ENCODE results near the gene LRRN2.

DNA sequence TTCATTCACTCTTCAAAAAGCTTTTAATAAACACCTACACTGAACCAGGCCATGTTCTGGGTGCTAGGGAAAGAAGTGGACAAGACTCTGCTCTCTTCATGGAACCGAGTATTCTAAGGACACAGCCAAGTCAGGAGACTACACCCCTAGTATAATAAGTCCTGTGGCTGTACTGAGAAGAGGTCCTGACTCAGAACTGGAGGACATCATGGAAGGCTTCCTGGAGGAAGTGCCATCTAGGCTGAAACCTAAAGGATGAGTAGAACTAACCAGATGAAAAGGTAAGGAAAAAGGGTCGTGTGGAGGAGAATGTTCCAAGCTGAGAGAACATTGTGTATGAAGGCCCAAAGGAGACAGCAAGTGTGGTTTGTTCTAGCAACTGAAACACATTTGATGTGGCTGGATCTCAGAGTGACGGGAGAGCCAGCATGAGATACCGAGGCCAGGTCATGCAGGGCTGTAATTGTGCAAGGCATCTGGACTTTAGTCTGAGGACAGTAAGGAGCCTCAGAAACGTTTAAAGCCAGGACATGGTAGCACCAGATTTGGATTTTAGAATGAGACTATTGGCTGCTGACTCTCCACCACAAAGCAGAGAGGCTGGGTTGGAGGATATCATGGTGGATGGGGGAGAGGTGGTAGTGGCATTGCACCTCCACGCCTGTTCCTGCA lies 82.5 kb downstream of the LRRN2 start:
- TF ChIP-seq NRF1 (conservative IDR thresholded peaks at IDR 0.05 in 1 of 2, IDR thresholded peaks at IDR 0.05 in 1 of 2) (no peak), POLR2AphosphoS5 (IDR thresholded peaks at IDR 0.05; ENCODE audit: control insufficient read depth, insufficient read depth, low read depth, low read length) (no peak), TEAD1 (CRISPR knock-in tag; IDR thresholded peaks at IDR 0.05) (no peak), CREB1 (IDR thresholded peaks at IDR 0.05) (no peak), CREB1 (CRISPR knock-in tag; IDR thresholded peaks at IDR 0.05) (no peak), SRSF9 (IDR thresholded peaks at IDR 0.05; ENCODE audit: borderline replicate concordance, low read depth, low read length) (no peak), SREBF2 (CRISPR knock-in tag; IDR thresholded peaks at IDR 0.05) (no peak), HDAC2 (IDR thresholded peaks at IDR 0.05) (no peak), EZH2 (IDR thresholded peaks at IDR 0.05; ENCODE audit: borderline replicate concordance, low read depth, low read length) (no peak), ZNF140 (CRISPR knock-in tag; IDR thresholded peaks at IDR 0.05) (no peak)
- TF ChIP-seq, protein P1, sequence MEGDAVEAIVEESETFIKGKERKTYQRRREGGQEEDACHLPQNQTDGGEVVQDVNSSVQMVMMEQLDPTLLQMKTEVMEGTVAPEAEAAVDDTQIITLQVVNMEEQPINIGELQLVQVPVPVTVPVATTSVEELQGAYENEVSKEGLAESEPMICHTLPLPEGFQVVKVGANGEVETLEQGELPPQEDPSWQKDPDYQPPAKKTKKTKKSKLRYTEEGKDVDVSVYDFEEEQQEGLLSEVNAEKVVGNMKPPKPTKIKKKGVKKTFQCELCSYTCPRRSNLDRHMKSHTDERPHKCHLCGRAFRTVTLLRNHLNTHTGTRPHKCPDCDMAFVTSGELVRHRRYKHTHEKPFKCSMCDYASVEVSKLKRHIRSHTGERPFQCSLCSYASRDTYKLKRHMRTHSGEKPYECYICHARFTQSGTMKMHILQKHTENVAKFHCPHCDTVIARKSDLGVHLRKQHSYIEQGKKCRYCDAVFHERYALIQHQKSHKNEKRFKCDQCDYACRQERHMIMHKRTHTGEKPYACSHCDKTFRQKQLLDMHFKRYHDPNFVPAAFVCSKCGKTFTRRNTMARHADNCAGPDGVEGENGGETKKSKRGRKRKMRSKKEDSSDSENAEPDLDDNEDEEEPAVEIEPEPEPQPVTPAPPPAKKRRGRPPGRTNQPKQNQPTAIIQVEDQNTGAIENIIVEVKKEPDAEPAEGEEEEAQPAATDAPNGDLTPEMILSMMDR (IDR thresholded peaks at IDR 0.05 in 2 of 3, conservative IDR thresholded peaks at IDR 0.05 in 1 of 3; ENCODE audit: insufficient read depth in 2 of 3, low read depth in 1 of 3, low read length in 3 of 3): no peak

All from K562 (cell line).